Activated CD4-positive, alpha-beta T cell treated with anti-CD3 and anti-CD28 coated beads, Interleukin-2, amount 10 ng/mL, durations not matched to agents 7 days and 5 days (primary cell): Measurements from ENCODE around the gene IGF1R. TPM values are rescaled to one million over a fixed set of nuclear protein-coding genes. Genes with fewer than 3 reads are reported as not detected.

Source experiments
- CTCF ChIA-PET: fragments of 350-600 bp; sonication (Branson Sonifier 250); formaldehyde crosslinking; loops from one replicate; lab custom pipeline; 2021; ENCODE audit warnings: antibody characterized with exemption; lab: Charles Lee
- POLR2A ChIA-PET: fragments of 350-600 bp; sonication (Branson Sonifier 250); formaldehyde crosslinking; loops from one replicate; lab custom pipeline; 2021; ENCODE audit warnings: antibody characterized with exemption; lab: Charles Lee
- DNase-seq: peaks from one replicate; pipeline ENCODE4 v3.0.0-alpha.2; 2020
- H3K27ac Mint-ChIP-seq: one replicate; pipeline ENCODE4 v1.8.0; 2021; ENCODE audit warnings: mild to moderate bottlenecking, moderate library complexity, mixed read lengths
- H3K27me3 Mint-ChIP-seq: one replicate; pipeline ENCODE4 v1.8.0; 2021; ENCODE audit warnings: mixed read lengths
- H3K36me3 Mint-ChIP-seq: one replicate; pipeline ENCODE4 v1.8.0; 2021; ENCODE audit warnings: low read depth, mixed read lengths
- H3K4me1 Mint-ChIP-seq: one replicate; pipeline ENCODE4 v1.8.0; 2021; ENCODE audit warnings: mixed read lengths
- H3K4me3 Mint-ChIP-seq: one replicate; pipeline ENCODE4 v1.8.0; 2021; ENCODE audit warnings: mild to moderate bottlenecking, moderate library complexity, mixed read lengths
- H3K9me3 Mint-ChIP-seq: one replicate; pipeline ENCODE4 v1.8.0; 2021; ENCODE audit warnings: mixed read lengths
- total RNA-seq, 2 experiments: library from RNA; stranded (reverse); gene quantifications; one replicate each; pipeline ENCODE4 v1.2.3, GENCODE V29; 2021

Gene IGF1R
- total RNA-seq, 2 experiments from 2014 or later: 18.8 to 24.8 TPM

DNA sequence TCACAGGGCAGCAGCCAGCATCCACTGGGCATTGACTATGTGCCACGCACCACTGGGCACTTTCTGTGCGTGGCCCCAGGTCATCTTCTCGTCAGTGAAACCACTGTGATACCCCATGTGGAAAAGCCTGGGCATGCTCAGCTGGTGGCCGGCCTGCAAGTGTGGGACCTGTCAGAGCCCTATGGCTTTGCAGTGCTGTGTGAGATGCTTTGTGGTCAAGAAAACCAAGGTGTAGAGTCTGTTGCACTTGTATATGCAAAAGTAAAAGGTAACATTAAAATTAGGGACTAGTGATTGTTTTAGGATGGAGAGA, 289.7 kb downstream of the IGF1R start:
- no peak overlapping the region for H3K27ac Mint-ChIP-seq
- POLR2A ChIA-PET: no interaction called here
- no peak overlapping the region for H3K4me3 Mint-ChIP-seq
- no peaks in the 10 kb centered on the region for H3K27me3 Mint-ChIP-seq
- DNase-seq: no peak
- H3K36me3 Mint-ChIP-seq: peaks cover 14% of the 10 kb centered on the region
- CTCF ChIA-PET: no interaction called here
- peaks cover 14% of the 10 kb centered on the region for H3K4me1 Mint-ChIP-seq
- H3K9me3 Mint-ChIP-seq: no peaks in the 10 kb centered on the region

DNA sequence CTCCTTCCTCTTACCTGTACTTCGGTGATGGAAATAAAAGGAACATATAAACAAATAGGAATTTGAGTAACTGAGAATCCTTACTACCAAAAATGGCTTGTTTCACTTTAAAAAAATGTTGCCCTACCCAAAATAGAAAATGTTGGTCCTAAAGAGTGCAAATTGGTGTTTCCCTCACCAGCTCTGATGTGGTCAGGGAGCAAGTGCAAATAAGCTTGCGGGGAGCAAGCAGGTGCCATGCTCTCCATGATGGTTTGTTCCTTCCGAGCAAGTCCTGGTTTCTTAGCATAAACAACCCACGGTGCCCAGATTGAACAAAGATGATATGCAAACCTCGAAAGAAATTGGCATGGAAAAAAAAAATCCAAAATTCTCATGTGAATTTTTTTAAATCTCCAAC, 290.5 kb downstream of the IGF1R start:
- no peaks in the 10 kb centered on the region for H3K27me3 Mint-ChIP-seq
- CTCF ChIA-PET: no interaction called here
- no peak overlapping the region for H3K27ac Mint-ChIP-seq
- no peak overlapping the region for H3K4me3 Mint-ChIP-seq
- peaks cover 14% of the 10 kb centered on the region for H3K36me3 Mint-ChIP-seq
- DNase-seq: no peak
- H3K4me1 Mint-ChIP-seq: peaks cover 14% of the 10 kb centered on the region
- POLR2A ChIA-PET: no interaction called here
- no peaks in the 10 kb centered on the region for H3K9me3 Mint-ChIP-seq

DNA sequence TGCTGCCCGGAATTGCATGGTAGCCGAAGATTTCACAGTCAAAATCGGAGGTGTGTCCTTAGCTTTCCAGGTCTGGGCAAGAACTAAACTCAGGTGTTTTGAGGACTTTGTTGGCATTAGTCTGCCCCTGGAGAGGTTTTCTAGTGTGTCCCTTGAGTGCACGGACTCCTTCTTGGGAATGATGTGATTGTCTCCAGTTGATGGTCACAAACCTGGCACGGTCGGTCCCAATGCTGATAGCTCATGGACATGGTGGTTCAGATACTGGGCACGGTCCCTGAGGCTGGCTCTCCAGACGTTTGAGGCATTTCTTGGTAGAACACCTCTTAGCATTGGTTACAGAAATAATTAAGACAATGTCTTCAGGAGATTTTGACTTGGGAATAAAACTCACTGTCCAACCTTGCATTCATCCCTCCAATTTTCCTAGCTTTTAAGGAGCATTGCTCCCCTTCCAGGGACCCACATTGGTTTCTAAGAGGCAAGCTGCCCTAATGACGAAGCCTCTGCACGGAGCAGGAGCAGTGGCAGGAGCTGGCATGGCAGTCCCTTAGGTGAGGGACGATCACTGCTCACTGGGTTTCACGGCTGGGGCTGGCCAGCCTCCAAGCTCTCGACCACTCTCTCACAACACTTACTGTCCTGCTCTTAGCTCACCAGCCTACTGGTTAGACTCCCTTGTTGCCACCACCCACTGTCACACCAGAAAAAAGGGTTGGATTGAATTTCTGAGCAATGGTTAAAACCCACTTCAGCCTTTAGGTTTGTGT, 291.2 kb downstream of the IGF1R start:
- H3K4me3 Mint-ChIP-seq: no peak overlapping the region
- no peak overlapping the region for H3K27ac Mint-ChIP-seq
- H3K27me3 Mint-ChIP-seq: no peaks in the 10 kb centered on the region
- CTCF ChIA-PET: interaction anchor here (0.8 to 1.1 kb wide), 2 partner anchors 9 to 28 kb away, joined by 3 to 5 read pairs; no protein-coding TSS in a partner anchor
- DNase-seq: no peak
- peaks cover 12% of the 10 kb centered on the region for H3K4me1 Mint-ChIP-seq
- no peaks in the 10 kb centered on the region for H3K9me3 Mint-ChIP-seq
- POLR2A ChIA-PET: no interaction called here
- peaks cover 11% of the 10 kb centered on the region for H3K36me3 Mint-ChIP-seq

DNA sequence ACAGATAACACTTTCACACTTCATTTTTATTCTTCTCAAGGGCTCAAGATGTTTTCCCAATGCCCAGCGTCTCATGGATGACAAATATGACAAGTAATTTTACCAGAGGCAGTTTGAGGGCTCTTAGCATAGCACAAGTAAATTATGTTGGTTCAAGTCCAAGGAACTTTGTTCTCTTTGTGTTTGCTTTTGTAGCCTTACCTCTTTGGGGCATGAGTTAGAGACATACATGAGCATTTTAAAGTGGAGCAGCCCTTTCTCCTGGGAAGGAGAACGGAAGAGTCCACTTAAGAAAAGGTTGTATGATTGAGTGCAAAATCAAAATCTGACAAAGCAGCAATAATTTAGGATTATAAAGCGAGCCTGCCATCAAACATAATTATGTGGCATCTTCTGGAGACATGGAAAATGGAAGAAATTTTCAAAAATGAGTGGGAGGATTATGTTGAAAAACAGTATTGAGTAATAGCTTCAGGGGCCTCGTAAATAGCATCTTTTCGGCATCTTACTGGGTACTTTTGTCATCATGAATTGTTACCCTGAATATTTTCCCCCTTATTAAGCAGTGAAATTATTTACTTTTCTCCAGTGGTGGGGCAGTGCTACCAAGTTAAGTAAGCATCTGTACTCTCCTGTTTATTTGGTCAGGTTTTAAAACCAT, 293.4 kb downstream of the IGF1R start:
- H3K9me3 Mint-ChIP-seq: no peaks in the 10 kb centered on the region
- peaks cover 12% of the 10 kb centered on the region for H3K4me1 Mint-ChIP-seq
- H3K36me3 Mint-ChIP-seq: peaks cover 8% of the 10 kb centered on the region
- no peak overlapping the region for H3K27ac Mint-ChIP-seq
- no peaks in the 10 kb centered on the region for H3K27me3 Mint-ChIP-seq
- no peak for DNase-seq
- no peak overlapping the region for H3K4me3 Mint-ChIP-seq
- ChIA-PET POLR2A (no interaction called here), CTCF (no interaction called here)

DNA sequence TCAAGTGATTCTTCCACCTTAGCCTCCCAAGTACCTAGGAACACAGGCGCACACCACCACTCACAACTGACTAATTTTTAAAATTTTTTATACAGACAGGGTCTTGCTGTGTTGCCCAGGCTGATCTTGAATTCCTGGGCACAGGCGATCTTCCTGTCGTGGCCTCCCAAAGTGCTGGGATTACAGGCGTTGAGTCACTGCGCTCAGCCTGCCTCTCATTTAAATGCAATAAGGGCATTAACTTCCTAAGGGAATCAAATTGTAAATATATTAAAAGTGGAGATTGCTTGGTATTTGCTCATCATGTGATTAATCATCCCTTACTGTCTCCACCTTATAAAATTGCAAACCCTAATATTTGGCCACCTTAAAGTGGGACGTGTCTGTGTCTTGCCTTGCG, 294.1 kb downstream of the IGF1R start:
- CTCF ChIA-PET: no interaction called here
- Mint-ChIP-seq H3K4me3 (no peak overlapping the region), H3K27me3 (no peaks in the 10 kb centered on the region), H3K4me1 (peaks cover 9% of the 10 kb centered on the region), H3K9me3 (no peaks in the 10 kb centered on the region), H3K27ac (no peak overlapping the region), H3K36me3 (peaks cover 7% of the 10 kb centered on the region)
- DNase-seq: no peak
- POLR2A ChIA-PET: no interaction called here

DNA sequence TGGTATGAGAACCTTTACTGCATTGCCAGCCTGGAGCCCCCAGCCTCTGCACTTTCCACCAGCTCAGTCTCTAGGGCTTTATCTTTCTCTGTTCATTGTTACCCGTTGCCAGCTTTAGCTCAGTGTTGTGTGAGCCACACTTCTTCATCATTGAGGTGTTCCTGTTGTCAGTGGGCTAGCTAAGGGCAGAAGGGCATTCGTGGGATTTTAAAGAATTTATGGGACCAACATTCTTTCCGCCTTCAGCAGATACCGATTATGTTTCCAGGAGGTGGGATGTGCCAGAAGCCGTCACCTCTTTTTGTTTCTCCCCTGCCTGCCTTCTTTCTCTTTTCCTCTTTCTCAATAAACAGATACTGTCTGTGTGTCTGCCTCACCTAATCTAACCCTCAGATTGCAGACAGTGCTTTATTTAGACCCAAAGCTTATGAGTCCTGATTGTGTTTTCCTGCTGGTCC, 294.7 kb downstream of the IGF1R start:
- POLR2A ChIA-PET: no interaction called here
- Mint-ChIP-seq H3K27ac (no peak overlapping the region), H3K27me3 (no peaks in the 10 kb centered on the region), H3K4me3 (no peak overlapping the region), H3K36me3 (peaks cover 3% of the 10 kb centered on the region), H3K4me1 (peaks cover 4% of the 10 kb centered on the region), H3K9me3 (no peaks in the 10 kb centered on the region)
- CTCF ChIA-PET: interaction anchor here (0.6 to 1.0 kb wide), 2 partner anchors 134 to 425 kb away, joined by 3 read pairs; no protein-coding TSS in a partner anchor
- no peak for DNase-seq

DNA sequence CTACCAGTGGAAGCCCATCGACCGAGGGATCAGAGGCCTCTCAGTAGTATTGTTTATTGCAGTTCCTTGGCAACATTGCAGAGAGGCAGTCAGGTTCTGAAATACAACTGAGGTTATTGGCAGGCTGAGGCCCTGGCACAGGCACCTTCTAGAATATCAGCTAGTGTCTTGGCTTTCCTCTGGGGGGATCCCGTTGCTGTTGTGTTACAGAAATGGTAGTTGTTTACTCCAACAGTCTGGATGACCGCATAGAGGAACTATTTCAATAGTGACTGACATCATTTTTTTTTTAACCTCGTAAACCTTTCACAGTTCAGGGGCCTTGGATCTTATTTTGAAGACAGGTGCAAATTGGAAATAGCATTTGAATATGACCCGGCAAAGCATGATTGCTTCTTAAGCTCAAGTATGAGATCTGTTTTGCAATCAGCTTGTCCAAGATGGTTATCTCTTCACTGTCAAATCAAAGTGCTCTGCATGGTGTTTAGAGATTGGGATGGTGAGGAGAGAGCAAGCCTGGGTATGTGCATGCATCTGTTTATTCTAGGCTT, 295.3 kb downstream of the IGF1R start:
- CTCF ChIA-PET: interaction anchor here (0.6 to 1.1 kb wide), 3 partner anchors 9 to 425 kb away, joined by 3 read pairs; no protein-coding TSS in a partner anchor
- H3K27me3 Mint-ChIP-seq: no peaks in the 10 kb centered on the region
- H3K9me3 Mint-ChIP-seq: no peaks in the 10 kb centered on the region
- DNase-seq: no peak
- H3K4me1 Mint-ChIP-seq: peaks cover 2% of the 10 kb centered on the region
- H3K4me3 Mint-ChIP-seq: no peak overlapping the region
- POLR2A ChIA-PET: no interaction called here
- peaks cover 3% of the 10 kb centered on the region for H3K36me3 Mint-ChIP-seq
- no peak overlapping the region for H3K27ac Mint-ChIP-seq

DNA sequence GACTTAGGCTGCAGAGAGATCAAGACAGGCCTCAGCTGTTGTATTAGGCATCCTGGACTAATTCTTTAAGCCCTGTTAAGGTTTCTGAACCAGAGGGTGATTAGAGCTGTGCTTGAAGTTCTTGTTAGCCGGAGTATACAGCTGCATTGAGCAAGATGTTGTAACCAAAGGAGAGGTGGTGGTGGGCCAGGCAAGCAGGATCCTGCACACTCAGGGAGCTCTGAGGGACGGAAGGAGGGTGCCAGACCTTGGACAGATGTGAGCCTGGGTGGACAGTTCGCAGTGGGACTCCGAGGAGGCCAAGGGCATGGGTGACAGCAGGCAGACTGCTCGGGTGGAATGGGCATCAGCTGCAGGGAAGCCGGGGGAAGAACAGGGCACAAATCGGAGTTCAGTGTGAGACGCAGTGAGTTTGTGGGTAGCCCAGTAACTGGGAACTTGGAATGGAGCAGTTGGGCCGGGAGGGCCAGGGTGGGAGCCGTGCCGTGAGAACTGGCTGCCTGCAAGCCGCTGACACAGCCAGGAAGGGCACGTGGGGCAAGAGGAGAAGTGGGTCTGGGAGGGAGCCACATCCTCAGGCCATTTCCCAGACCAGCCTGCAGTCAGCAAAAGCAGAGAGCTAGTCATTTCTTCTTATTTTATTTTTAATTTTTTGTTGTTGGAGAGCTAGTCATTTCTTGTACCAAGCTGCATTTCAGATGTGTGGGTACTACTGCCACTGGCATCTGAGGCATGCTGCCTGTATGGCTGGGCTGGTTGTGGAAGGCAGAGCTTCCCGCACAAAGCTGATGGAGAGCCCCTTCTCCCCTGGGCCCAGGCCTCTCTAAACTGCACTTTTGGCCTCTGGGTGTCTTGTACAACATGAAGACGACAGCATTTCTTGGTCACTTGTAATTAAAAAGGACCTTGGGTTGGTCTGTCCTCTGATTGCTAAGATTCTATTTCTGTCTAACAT, 298.2 kb downstream of the IGF1R start:
- POLR2A ChIA-PET: no interaction called here
- Mint-ChIP-seq H3K36me3 (no peaks in the 10 kb centered on the region), H3K4me1 (no peaks in the 10 kb centered on the region), H3K27ac (no peak overlapping the region), H3K27me3 (no peaks in the 10 kb centered on the region), H3K4me3 (no peak overlapping the region), H3K9me3 (no peaks in the 10 kb centered on the region)
- no peak for DNase-seq
- CTCF ChIA-PET: no interaction called here

DNA sequence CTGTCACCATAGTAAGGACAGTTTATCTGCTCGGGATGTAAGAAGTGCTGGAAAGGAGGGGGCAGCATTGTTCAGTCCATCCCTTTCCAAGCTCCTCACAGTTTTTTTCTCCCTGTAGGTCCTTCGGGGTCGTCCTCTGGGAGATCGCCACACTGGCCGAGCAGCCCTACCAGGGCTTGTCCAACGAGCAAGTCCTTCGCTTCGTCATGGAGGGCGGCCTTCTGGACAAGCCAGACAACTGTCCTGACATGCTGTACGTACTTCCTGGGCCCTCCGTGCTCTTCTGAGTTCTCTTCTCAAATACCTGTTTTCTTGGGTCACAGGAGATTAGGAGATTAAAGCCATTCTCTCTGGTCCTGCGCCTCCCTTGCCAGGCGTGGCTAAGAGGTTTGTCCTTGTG, 300.1 kb downstream of the IGF1R start:
- no peak for DNase-seq
- no peaks in the 10 kb centered on the region for H3K36me3 Mint-ChIP-seq
- no peak overlapping the region for H3K27ac Mint-ChIP-seq
- H3K4me3 Mint-ChIP-seq: no peak overlapping the region
- no peaks in the 10 kb centered on the region for H3K9me3 Mint-ChIP-seq
- ChIA-PET CTCF (interaction anchor here (0.6 to 1.3 kb wide), 3 partner anchors 9 to 764 kb away, joined by 3 to 5 read pairs (median 4); no protein-coding TSS in a partner anchor), POLR2A (no interaction called here)
- peaks cover 17% of the 10 kb centered on the region for H3K4me1 Mint-ChIP-seq
- H3K27me3 Mint-ChIP-seq: no peaks in the 10 kb centered on the region

DNA sequence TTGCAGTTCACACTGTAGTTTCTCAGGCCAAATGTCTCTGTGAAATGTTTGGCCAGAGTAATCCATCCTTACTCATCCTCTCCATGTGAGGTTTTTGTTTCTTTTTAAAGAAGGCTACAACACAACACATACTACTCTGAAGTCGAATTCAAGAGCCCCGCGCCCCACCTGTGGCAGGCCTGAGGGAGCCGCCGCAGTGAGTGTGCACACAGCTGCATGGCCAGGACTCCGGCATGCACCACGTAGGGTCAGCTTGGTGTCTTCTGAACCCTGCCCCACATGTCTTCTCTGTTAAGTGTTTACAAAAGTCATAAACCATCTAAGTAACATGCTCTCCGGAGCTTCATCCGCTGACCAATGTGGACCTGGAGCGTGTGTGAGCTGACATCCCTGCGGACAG, 300.6 kb downstream of the IGF1R start:
- DNase-seq: no peak
- ChIA-PET POLR2A (no interaction called here), CTCF (interaction anchor here (0.6 to 1.3 kb wide), 3 partner anchors 9 to 763 kb away, joined by 3 to 5 read pairs (median 4); no protein-coding TSS in a partner anchor)
- H3K4me3 Mint-ChIP-seq: no peak overlapping the region
- no peaks in the 10 kb centered on the region for H3K9me3 Mint-ChIP-seq
- H3K27ac Mint-ChIP-seq: no peak overlapping the region
- H3K27me3 Mint-ChIP-seq: no peaks in the 10 kb centered on the region
- H3K36me3 Mint-ChIP-seq: no peaks in the 10 kb centered on the region
- peaks cover 20% of the 10 kb centered on the region for H3K4me1 Mint-ChIP-seq

DNA sequence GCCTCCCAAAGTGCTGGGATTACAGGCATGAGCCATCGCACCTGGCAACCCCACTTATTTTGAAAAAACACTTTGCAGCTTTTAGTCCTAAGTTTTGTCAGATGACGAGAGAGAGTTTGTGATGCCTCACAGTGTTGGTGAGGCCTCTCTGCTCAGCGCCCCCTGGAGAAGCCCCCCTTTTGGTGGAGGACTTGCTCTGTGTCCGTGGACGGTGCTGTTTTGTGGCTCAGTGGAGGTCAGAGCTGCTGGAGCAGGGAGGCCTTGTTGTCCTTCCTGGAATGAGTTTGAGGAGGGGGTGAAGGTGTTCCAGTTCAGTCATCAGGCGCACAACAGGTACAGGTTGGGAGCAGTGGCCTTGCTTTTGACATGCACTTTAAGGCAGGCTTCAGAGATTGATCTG, 301.3 kb downstream of the IGF1R start:
- Mint-ChIP-seq H3K27me3 (no peaks in the 10 kb centered on the region), H3K27ac (no peak overlapping the region), H3K36me3 (no peaks in the 10 kb centered on the region), H3K4me1 (peaks cover 20% of the 10 kb centered on the region), H3K4me3 (no peak overlapping the region), H3K9me3 (no peaks in the 10 kb centered on the region)
- ChIA-PET CTCF (interaction anchor here (1.2 to 1.3 kb wide), 2 partner anchors 10 to 36 kb away, joined by 3 to 5 read pairs; no protein-coding TSS in a partner anchor), POLR2A (interaction anchor here (0.5 kb wide), 1 partner anchor 16 kb away, joined by 3 read pairs; no protein-coding TSS in a partner anchor)
- no peak for DNase-seq

DNA sequence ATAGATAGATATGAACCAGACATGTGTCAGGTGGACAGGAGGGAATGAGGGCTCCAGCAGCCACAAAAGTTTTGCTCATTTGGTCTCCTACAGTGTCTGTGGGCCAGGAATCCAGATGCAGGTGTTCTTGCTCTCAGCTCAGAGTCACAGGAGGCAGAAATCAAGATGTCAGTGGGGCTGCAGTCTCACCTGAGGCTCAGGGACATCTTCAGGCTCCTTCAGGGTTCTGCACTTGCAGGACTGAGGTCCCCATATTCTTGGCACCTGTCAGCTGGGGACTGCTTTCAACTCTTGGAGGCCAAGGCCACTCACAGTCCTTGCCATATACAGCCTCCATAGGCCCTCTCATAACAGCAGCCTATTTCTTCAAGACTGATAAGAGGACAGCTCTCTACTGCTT, 301.9 kb downstream of the IGF1R start:
- peaks cover 20% of the 10 kb centered on the region for H3K4me1 Mint-ChIP-seq
- CTCF ChIA-PET: no interaction called here
- no peaks in the 10 kb centered on the region for H3K36me3 Mint-ChIP-seq
- no peaks in the 10 kb centered on the region for H3K9me3 Mint-ChIP-seq
- no peak overlapping the region for H3K4me3 Mint-ChIP-seq
- no peaks in the 10 kb centered on the region for H3K27me3 Mint-ChIP-seq
- no peak for DNase-seq
- H3K27ac Mint-ChIP-seq: no peak overlapping the region
- POLR2A ChIA-PET: no interaction called here
